WI38 (cell line): ENCODE measurements around the gene HS6ST3.

Experiments used
- H3K4me3 ChIP-seq: 2 replicates; pipeline ENCODE4 v1.5.1; 2011; ENCODE audit warnings: low read depth, mild to moderate bottlenecking, control low read depth, low read length
- TF ChIP-seq, protein P1 (sequence below): IDR thresholded peaks from 2 replicates; pipeline ENCODE4 v1.5.1; 2012; ENCODE audit warnings: low read depth, mild to moderate bottlenecking, control low read depth, low read length

The HS6ST3 gene

DNA sequence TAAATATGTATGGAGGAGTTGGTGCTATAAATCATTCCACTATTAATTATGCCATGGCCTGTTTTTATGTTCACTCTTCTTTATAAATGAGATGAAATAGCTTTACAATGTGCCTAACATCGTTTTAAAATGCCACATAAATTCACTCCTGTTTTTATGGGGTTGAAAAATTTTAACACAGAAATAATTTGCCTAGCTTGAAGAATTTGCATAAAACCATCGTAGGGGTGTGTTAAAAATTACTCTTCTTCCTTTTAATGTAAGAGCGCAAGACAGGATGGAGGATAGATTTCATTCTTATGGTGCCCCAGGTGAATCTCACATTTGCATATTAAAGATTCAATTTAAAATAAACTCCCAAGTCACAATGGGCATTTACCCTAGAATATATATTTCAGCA is 456.6 kb downstream of the HS6ST3 start:
- TF ChIP-seq, protein P1, sequence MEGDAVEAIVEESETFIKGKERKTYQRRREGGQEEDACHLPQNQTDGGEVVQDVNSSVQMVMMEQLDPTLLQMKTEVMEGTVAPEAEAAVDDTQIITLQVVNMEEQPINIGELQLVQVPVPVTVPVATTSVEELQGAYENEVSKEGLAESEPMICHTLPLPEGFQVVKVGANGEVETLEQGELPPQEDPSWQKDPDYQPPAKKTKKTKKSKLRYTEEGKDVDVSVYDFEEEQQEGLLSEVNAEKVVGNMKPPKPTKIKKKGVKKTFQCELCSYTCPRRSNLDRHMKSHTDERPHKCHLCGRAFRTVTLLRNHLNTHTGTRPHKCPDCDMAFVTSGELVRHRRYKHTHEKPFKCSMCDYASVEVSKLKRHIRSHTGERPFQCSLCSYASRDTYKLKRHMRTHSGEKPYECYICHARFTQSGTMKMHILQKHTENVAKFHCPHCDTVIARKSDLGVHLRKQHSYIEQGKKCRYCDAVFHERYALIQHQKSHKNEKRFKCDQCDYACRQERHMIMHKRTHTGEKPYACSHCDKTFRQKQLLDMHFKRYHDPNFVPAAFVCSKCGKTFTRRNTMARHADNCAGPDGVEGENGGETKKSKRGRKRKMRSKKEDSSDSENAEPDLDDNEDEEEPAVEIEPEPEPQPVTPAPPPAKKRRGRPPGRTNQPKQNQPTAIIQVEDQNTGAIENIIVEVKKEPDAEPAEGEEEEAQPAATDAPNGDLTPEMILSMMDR, result no peak
- H3K4me3 ChIP-seq, result no peak overlapping the region

DNA sequence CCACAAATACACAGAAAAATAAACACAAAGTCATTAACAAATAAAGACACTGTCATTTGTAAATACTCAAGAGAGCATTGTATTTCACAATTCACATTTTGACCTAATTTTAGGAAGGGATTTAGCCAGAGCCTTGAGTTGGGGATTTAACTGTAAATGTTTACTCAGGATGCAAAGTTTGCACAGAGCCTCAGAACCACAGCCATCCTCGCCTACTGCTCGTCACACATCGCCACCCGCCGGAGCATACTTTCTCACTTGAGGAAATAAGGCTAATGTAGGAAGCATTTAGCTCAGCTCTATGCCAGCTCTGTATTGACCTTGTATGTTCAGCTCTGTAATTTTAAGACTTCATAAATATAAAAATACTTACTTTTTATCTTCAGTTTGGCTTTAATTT is 461.6 kb downstream of the HS6ST3 start:
- H3K4me3 ChIP-seq, result no peak overlapping the region
- TF ChIP-seq, protein P1, result no peak

DNA sequence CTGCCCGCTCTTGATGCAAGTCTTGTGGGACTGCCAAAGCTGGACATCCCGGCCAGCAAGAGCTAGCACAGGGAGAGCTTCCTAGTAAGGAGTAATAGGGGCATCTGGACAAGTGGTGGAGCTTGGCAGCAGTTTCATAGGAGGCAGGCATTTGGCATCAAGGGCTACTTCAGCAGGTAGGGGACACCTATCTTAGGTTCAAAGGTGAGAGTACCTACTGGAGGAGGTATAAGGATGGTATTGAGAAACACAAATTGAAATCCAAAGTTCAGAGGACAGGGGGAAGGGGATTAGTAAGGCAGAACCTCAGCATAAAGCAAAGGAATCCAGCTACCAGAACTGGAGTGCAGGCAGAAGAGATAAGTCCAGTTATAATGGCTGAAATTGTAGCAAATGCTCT is 462.7 kb downstream of the HS6ST3 start:
- TF ChIP-seq, protein P1, result no peak
- H3K4me3 ChIP-seq, result no peak overlapping the region

DNA sequence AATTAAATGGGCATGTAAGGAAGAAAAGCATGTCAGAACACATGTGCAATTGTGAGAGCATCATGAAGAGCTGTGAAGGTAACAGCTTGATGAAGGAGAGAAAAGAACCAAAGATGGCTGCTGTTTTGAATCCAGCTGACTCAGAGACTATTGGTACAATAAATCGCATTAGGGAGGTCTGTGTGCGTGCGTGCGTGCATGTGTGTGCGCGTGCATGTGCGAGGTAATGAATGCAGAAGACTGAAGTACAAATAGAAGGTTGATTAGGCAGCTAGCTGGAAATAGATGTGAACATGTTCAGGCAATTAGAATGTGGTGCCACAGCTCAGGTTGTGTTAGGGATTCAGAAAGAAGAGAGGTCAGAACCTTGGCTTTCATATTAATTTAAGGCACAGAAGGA is 463.9 kb downstream of the HS6ST3 start:
- TF ChIP-seq, protein P1, result no peak

DNA sequence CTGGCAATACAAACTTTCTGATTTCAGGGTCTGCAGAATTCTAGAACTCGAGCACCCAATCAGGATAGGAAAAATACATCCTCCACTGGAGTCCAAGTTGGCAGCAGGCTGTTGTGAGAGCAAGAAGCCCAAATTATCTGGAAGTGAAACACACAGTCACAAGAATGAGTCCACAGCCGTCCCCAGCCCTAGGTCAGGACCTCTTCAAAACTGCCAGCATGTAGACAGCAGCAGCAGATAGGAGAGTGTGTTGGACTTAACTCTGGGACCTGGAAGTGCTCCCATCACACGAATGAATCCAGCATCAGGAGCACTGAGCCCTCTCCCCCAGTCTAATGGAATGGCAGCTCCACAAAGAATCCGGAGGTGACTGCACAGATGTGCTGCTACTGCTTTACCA is 483.7 kb downstream of the HS6ST3 start:
- TF ChIP-seq, protein P1, result no peak
- no peak overlapping the region for H3K4me3 ChIP-seq

More for the DNA sequence above, 463.9 kb downstream of the HS6ST3 start:
- H3K4me3 ChIP-seq, result no peak overlapping the region

DNA sequence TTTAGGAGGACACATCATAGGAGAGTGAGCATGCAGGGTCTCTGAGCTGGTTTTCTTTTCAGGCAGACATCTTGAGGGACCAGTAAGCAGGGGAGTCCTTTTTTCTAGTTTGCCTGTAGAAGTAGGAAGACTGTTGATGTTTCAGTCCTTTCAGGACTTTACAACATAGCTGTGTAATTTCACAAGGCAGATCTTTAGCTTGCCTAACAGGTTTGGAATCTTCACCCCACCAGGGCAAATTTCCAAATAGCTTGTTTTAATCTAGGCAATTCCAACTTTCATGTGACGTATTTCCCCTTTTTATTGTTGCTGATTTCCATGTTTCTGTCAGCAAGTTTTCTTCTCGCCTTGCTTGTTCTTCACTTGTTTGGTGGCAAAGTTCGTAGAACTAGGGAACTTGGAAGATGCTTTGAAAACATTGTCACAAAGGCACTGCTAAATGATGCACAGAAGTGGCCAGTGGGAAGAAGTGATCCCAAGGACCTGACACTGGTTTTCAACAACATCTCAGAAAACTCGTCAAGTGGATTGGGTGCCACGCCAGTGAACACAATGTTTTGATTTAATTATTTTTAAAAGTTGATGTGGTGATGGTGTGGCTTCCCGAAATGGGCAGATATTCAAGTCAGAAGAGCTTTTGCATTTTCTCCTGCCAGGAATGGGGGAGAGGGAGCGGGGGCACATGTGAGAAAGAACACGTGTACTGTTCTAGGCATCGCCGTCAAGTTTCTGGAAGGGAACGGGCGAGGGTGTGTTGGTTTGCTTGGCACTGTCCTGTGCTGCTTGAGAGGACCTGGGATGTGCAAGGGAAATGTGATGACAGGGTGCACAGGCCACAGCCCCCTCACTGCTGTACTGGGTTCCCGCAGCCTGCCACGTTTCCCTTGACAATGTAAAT is 485.8 kb downstream of the HS6ST3 start:
- TF ChIP-seq, protein P1, result no peak
- no peak overlapping the region for H3K4me3 ChIP-seq

DNA sequence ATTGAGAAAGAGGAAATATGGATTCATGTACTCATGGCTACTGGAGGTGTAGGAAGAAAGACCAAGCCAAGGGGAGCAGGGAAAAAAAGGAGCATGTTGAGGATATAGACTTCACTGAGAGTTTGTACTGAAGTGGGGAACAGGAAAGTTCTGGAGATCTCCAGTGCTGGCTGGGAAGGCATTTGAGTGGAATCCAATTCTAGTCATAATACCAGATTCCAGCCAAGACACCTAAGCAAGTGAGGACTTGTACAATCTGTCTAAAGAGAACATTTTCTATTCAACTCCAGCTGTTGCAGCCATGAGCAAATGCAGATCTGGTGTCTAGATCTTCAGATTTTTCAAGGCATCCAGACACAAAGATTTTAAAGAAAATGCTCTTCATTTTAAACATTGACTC is 491.8 kb downstream of the HS6ST3 start:
- TF ChIP-seq, protein P1, result no peak
- H3K4me3 ChIP-seq, result no peak overlapping the region
